Forelimb muscle (tissue), 1 donor: ENCODE data around the gene LCOR. TPM values are rescaled to one million over a fixed set of nuclear protein-coding genes. Genes with fewer than 3 reads are reported as not detected.
"Not testable (repeated sequence)": the region's sequence is repeated elsewhere in the genome, so short reads cannot be mapped to it uniquely, and the experiment has no call there.

ENCODE experiments used
- DNase-seq: peaks from one replicate; pipeline ENCODE4 v3.0.0-alpha.2; 2013; ENCODE audit warnings: low read depth
- polyA plus RNA-seq: library from polyadenylated mRNA; unstranded; fragments of 120-200 nt; gene quantifications from one replicate; pipeline ENCODE4 v1.2.1, GENCODE V29; 2013; ENCODE audit not compliant: insufficient read length

The LCOR gene
- 16.8 TPM for polyA plus RNA-seq

DNA sequence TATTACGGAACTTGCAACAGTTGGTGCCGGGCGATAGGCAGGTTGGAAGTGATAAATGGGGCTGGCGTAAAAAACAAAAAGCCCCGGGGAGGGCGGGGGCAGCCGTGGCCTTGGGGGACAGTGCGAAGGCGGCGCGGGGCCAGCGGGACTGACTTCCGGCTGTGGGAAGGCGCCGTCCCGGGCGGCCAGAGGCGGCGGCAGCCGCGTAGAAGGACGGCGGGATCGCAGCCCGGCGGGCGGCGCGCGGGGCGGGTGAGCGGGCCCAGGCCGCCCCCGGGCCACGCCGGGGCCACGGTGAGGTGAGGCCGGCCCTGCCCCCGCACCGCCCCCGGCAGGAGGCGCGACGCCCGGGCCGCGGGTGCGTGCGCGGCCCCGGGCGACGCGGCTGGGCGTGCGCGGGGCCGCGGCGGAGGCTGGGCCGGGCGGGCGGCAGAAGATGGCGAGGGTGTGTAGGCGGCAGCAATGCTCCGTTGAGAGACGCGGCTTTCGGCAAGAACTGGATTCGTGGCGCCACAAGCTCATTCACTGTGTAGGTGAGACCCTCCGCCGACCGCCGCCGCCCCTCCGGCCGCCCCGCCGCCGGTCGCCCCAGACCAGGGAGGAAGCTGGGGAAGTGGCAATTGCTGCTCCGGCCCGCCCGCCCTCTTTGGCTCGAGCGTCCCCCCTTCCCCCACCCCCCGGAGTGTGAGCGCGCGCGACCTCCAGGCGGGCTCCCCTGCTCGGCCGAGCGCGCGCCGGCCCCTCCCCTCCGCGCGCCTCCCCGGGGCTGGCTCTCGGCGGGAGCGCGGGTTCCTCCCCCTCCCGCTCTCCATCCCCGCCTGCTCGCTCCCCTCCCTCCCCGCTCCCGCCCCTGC, at the start of gene LCOR:
Gene LCOR (plus strand): TSS at position 432 of the 854 bp plus-strand sequence. CDS start 116,760 bp downstream, outside the sequence.
- peak; percentile 71 for DNase-seq

- no peak for DNase-seq
Measured at GRCh38 chr10:96784253-96784652, 47.8 kb upstream of the LCOR start.

DNA sequence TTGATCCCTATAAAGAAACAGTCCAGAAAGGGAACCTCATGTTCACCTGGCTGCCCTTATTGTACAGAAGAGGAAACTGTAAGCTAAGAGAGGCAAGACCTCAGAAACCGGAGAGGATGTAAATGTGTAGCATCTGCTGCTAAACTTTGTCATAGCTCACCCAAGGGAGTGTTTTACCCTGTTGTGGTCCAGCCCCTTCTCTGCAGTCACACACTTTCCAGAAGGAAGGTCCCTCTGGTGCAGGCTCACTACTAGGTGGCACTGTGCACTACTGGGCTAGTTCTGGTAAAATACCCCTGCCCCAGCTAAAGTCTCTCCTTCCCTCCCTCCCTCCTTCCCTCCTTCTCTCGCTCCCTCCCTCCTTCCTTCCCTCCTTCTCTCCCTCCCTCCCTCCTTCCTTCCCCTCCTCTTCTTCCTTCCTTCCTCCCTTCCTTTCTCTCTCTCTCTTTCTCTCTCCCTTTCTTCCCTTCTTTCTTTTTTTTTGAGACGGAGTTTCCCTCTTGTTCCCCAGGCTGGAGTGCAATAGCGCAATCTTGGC, 42.5 kb upstream of the LCOR start:
- no peak for DNase-seq

- no peak for DNase-seq
Measured at GRCh38 chr10:96791902-96792301, 40.2 kb upstream of the LCOR start.

DNA sequence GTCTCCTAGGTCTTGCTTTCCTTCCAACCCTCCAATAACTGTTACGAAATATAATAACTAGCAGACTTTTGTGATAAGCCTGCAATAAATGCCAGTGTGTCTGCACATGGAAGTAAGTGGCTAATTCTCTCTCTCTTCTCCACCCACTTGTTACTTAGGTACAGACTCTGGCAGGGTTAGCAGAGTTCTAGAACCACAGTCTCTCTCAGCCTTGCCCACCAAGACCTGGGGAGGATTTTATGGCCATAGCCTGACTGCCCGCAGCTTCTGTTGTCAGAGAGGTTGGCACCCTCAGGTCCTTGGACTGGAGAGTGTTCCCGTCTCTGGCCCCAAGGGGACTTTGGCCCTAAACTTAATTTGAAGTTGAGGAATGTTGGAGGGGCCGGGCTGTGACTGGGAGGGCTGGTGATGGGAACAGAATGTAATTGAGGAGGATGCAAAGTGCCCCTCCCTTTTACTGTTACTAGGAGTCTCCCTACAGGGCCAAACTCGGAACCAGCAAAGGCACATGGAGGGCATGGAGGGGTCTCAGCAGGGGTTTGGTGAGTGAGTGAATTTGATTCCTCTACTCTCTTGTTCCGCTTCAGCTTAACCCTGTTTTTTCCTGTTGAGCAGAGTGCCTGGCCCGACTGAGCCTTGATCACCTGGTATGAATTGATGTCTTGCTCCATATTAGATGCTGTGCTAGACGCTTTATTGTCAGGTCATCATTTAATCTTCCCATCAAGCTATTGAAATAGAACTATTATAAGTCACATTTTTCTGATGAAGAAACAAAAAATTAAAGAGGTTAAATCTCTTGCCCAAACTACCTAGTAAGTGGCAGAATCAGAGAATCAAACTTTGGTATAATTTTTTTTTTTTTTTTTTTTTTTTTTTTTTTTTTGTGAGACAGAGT, 37.0 kb upstream of the LCOR start:
- no peak for DNase-seq

- DNase-seq: no peak
Measured at GRCh38 chr10:96797485-96797884, 34.6 kb upstream of the LCOR start.

DNA sequence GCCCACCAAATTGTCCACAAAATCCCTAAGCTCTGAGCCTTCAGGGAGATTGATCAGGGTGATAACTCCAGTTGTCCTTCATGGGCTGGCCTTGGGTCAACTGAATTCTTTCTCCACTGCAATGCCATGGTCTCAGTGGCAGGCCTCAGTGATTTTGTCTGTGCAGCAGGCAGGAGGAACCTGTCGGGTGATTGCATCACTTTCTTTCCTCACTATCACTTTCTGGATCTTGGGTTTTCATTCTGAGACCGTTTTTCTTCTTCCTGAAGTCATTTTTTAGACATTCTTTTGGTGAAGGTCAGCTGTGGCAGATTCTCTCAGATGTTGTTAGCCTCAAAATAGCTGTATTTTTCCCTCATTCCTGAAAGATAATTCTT, 28.8 kb upstream of the LCOR start:
- DNase-seq: no peak

GRCh38 chr10:96814264-96814663, 17.8 kb upstream of the LCOR start:
- DNase-seq: no peak

DNA sequence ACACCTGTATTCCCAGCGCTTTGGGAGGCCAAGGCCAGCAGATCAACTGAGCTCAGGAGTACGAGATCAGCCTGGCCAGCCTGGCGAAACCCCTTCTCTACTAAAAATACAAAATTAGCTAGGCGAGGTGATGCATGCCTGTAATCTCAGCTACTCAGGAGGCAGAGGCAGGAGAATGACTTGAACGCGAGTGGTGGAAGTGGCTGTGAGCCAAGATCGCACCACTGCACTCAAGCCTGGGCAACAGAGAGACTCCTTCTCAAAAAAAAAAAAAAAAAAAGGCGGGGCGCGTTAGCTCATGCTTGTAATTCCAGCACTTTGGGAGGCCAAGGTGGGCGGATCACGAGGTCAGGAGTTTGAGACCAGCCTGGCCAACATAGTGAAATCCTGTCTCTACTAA, 13.1 kb upstream of the LCOR start:
- DNase-seq: not testable (repeated sequence)

DNA sequence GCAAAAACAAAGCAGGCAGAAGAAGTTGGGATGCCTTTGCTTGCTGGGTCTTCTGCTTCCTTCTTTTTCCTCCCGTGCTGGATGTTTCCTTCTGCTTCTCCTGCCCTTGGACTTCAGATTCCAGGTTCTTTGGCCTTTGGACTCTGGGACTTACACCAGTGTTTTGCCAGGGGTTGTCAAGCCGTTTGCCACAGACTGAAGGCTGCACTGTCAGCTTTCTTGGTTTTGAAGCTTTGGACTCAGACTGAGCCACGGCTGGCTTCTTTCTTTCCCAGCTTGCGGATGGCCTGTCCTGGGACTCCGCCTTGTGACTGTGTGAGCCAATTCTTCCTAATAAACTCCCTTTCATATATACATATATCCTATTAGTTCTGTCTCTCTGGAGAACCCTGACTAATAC, 11.3 kb upstream of the LCOR start:
- no peak for DNase-seq

- DNase-seq: no peak
Measured at GRCh38 chr10:96826438-96826837, 5.7 kb upstream of the LCOR start.

- DNase-seq: no peak
Measured at GRCh38 chr10:96828609-96829008, 3.5 kb upstream of the LCOR start.

DNA sequence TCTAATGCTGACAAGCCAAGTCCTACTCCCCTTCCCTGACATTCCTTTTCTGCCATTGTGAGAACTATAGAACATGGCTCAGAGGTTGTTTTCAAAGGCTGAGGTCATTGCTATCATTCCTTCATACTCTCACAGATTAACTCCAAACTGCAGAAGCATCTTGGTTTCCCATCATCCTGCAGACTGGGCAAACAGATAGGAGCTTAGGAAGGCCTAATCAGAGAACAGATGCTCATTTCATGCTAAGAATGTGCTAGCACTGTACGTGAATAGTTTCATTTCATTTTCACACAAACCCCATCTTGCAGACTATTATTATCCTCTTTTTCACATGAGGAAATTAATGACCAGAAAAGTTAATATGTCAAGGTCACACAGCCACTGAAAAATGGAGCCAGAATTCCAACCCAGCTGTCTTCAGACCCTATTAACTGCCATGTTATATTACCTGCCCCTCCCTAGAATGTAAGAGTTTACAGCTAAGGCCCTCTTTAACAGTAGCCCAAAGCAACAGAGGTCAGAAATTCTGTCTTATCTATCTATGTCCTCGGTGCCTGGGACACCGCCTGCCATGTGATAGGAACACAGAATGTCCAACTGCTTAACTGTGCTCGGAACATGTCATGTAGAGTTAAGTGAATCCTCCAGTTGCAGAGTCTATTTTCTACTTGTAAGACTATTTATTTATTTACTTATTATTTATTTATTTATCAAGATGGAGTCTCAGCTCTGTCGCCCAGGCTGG, 2.9 kb upstream of the LCOR start:
- no peak for DNase-seq

DNA sequence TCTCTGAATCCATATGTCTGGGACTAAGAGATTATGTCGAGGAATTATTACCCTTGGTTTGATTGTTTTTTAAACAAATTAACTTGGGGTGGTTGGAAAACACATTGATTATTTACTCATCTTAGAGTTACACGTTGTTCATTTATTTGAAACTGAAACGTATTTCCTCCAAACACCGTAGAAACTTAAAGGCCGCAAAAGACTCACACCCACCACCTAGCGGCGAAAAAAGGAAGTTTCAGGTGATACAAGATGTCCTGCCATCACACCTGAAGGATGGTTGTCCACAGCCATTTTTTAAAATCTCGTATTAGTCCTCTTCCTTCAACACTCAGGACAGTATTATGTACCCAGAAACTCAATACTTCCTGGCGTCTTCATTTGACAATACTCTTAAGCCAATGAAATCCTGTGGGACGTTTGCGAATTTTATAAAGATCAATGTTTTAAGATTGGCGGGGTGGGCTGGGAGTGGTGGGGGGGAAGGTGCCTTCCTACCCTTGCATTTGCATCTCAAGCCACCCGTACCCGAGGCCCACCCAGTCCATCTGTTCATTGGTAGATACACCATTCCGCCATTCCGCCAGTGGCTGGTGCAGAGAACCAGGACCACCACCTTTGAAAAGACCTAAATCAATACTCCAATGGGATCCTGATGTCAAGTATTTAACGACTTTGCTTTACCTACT, 1.4 kb upstream of the LCOR start:
- DNase-seq: peak; percentile 28

- peak; percentile 28 for DNase-seq
Measured at GRCh38 chr10:96831200-96831866, 765 bp upstream of the LCOR start.

DNA sequence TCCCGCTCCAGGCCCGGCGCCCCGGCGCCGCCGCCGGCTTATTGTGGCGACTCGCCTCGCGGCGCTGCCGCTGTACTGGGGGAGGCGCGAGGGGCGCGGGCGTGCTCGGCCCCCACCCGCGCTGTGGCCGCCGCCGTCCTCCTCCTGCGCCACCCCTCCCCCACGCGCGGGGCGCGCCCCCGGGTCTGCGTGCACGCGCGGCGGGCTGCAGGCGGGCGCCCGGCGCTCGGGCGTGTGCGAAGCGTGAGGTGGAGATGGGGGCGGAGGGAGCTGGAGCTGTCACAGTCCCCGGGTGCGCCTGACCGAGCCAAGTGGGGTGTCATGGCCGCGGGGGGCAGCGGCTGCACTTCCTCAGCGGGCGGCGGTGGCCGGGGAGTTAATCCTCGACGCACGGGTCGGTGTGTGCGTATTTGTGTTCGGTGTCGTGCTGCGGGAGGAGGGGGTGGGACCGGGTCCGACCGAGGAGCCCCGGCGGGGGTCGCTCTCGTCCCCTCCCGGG, 672 bp downstream of the LCOR start:
- DNase-seq: peak; percentile 41

GRCh38 chr10:96833220-96834001, 1.3 kb downstream of the LCOR start:
- no peak for DNase-seq

- no peak for DNase-seq
Measured at GRCh38 chr10:96834120-96834519, 2.0 kb downstream of the LCOR start.

DNA sequence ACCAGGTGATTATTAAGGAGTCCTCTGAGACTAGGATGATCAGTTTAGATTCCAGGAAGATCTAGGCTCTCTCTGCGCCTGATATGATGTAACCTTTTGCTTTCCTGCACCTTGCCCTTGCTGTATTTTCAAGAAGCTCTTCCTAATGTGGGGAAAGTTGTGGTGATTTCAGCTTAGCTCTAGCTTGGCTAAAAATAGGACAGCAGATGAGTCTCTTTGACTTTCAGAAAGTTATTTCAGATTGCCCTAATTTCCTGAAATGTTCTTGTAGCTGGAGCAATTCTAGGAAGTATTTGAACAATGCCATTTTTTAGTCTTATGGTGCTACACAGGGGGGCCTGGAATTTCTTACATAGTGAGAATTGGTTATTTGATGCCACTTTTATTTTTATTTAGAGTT, 3.8 kb downstream of the LCOR start:
- no peak for DNase-seq

DNA sequence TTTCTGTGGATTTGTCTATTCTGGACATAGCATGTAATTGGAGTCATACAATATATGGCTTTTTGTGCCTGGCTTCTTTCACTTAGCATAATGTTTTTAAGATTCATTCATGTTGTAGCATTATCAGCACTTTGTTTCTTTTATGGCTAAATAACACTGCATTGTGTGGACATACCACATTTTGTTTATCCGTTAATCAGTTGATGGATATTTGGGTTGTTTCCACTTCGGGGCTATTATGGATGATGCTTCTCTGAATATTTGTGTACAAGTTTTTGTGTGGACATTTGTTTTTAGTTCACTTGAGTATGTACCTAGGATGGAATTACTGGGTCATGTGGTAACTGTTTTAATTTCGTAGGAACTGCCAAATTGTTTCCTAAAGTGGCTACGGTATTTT, 6.4 kb downstream of the LCOR start:
- DNase-seq: no peak
